Heart right ventricle (tissue), 16 donors: ENCODE data around the gene IMMP2L. TPM values are rescaled to one million over a fixed set of nuclear protein-coding genes. Genes with fewer than 3 reads are reported as not detected.

Experiments
- ATAC-seq, 8 donors: fragments of 200-7000 bp; cut with Tn5 transposase; one replicate each; pipeline ENCODE4 v1.9.1; 2020; ENCODE audit warnings: mild to moderate bottlenecking in 8 of 8, moderate library complexity in 8 of 8, moderate number of reproducible peaks in 1 of 8
- DNase-seq, 2 donors: peaks; one replicate each; pipeline ENCODE4 v3.0.0-alpha.2; 2020
- H3K27ac ChIP-seq, 10 donors: fragments of 200-600 bp; sonication (generic) in 2 of 10; one replicate each; pipeline versions ENCODE4 v1.5.0 to v1.8.0; 2020 to 2022; ENCODE audit warnings: mild to moderate bottlenecking in 3 of 10
- H3K27me3 ChIP-seq, 7 donors: fragments of 200-600 bp; one replicate each; pipeline ENCODE4 v1.8.0; 2021 to 2022; ENCODE audit warnings: mild to moderate bottlenecking in 2 of 7
- H3K36me3 ChIP-seq, 9 donors: fragments of 200-600 bp; sonication (generic) in 1 of 9; one replicate each; pipeline versions ENCODE4 v1.5.0 to v1.8.0; 2020 to 2022; ENCODE audit warnings: mild to moderate bottlenecking in 2 of 9
- H3K4me1 ChIP-seq, 9 donors: fragments of 200-600 bp; sonication (generic) in 1 of 9; one replicate each; pipeline versions ENCODE4 v1.5.0 to v1.8.0; 2020 to 2022; ENCODE audit warnings: mild to moderate bottlenecking in 4 of 9
- H3K4me3 ChIP-seq, 10 donors: fragments of 200-600 bp; sonication (generic) in 2 of 10; one replicate each; pipeline versions ENCODE4 v1.5.0 to v1.8.0; 2020 to 2022; ENCODE audit warnings: mild to moderate bottlenecking in 7 of 10, moderate library complexity in 2 of 10
- H3K9me3 ChIP-seq, 11 donors: fragments of 200-600 bp in 10 of 11; sonication (generic) in 2 of 11; one replicate each; pipeline versions ENCODE4 v1.5.0 to v1.8.0; 2013 to 2022; ENCODE audit warnings: mild to moderate bottlenecking in 2 of 11, control low read depth in 1 of 11, moderate library complexity in 1 of 11
- whole genome bisulfite sequencing, 2 donors: extraction: QIAGEN DNeasy Blood & Tissue Kit; methylation state at CpG; one replicate each; pipeline ENCODE4 v1.1.7; 2013; ENCODE audit warnings: inconsistent platforms in 1 of 2; 5-methylcytosine and 5-hydroxymethylcytosine counted together
- intact Hi-C, 10 donors: fragments of 100-400 bp; cut with DNase I; formaldehyde crosslinking; loops; one replicate each; pipeline versions ENCODE4 v1.11.1 to v1.14.2; 2022
- polyA plus RNA-seq, 2 donors: library from polyadenylated mRNA; stranded (reverse); fragments of 200-250 nt; gene quantifications; one replicate each; pipeline ENCODE4 v1.2.3, GENCODE V29; 2013
- total RNA-seq, 10 donors: library from RNA; stranded (reverse); fragmentation: NEBNext Ultra II Directional in 3 of 10; extraction: Animal tissue kit (Norgen Biotek cat#: 25700) in 3 of 10; gene quantifications; one replicate each; pipeline versions ENCODE4 v1.2.1 to v1.2.4, GENCODE V29; 2021 to 2023
- TF ChIP-seq, protein P1 (sequence below), 9 donors: fragments of 200-600 bp; sonication (generic) in 2 of 9; IDR thresholded peaks; one replicate each; pipeline versions ENCODE4 v1.5.0 to v1.8.0; 2021 to 2022; ENCODE audit warnings: antibody characterized with exemption in 9 of 9, mild to moderate bottlenecking in 5 of 9, moderate library complexity in 1 of 9
- donor health status: Arrhythmogenic right ventricular cardiomyopathy.
- donor health status: ischemic (EF 13 %, LVEDD 7.1; RV severe dilation, severe dysfunction).
- donor health status: healthy with polysubstance abuse.
- donor health status: DM: no; HTN: yes; CAD: no.
- donor health status: DM: no; HTN: no; CAD: no.
- donor health status: ischemic (EF 25% LVEDD 6.9; RV normal size, moderate dysfunction).
- donor health status: ischemic (EF 25% LVEDD 5.7; RV mildly dilated, moderate dysfunction).
- donor health status: healthy.
- donor health status: DM: yes; HTN: yes; CAD: no.
- donor health status: Ischemic cardiomyopathy.
- donor health status: ischemic (EF 35%, LVEDD 5.7; RV mildly dilated, moderate dysfunction).
- donor health status: nonischemic (EF 11% LVEDD 7.7; RV severe dilation, severe dysfunction).
- donor health status: DM: yes; HTN: yes; CAD: no.
- donor health status: PGD.
- donor health status: ischemic (EF 29% LVEDD 5.4; RV normal size, mild dysfunction).
- donor health status: nonischemic (EF 23%, LVEDD 6.1; RV moderate dilation, normal function).

IMMP2L gene
- total and polyA plus RNA-seq, 12 donors, result 4.3 to 20.8 (median 17.3) TPM

DNA sequence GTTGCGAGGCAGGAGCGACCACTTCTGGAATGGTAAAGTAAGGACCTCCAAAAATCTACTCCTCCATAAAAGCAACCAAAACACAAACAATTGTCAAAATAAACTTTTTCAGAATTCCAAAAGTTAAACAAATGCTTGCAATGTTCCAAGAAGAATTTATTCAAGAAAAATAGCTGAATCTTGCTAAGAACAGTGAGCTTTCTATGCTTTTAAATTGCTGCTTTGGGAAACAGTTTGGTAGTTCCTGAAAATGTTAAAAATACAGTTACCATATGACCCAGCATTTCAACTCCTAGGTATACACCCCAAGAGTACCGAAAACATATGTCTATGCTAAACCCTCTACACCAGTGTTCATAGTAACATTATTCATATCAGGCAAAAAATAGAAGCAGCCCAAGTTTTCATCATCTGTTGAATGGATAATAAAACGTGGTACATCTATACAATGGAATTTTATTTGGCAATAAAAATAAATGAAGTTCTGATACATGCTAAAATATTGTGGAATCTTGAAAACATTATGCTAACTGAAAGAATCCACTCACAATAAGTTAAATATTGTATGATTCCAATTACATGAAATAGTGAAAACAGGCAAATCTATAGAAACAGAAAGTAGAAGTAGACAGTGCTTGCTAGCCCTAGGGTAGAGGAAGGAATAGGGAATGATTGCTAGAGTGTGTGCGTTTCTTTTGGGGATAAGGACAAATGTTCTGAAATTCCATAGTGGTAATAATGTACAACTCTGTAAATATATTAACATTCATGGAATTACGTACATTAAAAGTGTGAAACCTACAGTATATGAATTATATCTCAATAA lies 414.4 kb downstream of the IMMP2L start:
- ATAC-seq, result no peak

GRCh38 chr7:111146136-111146535 lies 416.2 kb downstream of the IMMP2L start:
- TF ChIP-seq, protein P1, sequence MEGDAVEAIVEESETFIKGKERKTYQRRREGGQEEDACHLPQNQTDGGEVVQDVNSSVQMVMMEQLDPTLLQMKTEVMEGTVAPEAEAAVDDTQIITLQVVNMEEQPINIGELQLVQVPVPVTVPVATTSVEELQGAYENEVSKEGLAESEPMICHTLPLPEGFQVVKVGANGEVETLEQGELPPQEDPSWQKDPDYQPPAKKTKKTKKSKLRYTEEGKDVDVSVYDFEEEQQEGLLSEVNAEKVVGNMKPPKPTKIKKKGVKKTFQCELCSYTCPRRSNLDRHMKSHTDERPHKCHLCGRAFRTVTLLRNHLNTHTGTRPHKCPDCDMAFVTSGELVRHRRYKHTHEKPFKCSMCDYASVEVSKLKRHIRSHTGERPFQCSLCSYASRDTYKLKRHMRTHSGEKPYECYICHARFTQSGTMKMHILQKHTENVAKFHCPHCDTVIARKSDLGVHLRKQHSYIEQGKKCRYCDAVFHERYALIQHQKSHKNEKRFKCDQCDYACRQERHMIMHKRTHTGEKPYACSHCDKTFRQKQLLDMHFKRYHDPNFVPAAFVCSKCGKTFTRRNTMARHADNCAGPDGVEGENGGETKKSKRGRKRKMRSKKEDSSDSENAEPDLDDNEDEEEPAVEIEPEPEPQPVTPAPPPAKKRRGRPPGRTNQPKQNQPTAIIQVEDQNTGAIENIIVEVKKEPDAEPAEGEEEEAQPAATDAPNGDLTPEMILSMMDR (IDR thresholded peaks at IDR 0.05), result no peak
- Histone ChIP-seq H3K9me3 (no peaks in the 10 kb centered on the region), H3K4me1 (peaks cover 0 to 5% (median 0%) of the 10 kb centered on the region in 9 donors), H3K27me3 (no peaks in the 10 kb centered on the region), H3K27ac (no peak overlapping the region), H3K36me3 (no peaks in the 10 kb centered on the region), H3K4me3 (no peak overlapping the region)
- ATAC-seq, result no peak
- intact Hi-C loops, result loop anchor here in 1 of 10 donors (10.0 kb wide), 1 partner anchor 1639 kb away; no protein-coding TSS in a partner anchor
- DNase-seq, result no peak

More for the DNA sequence above, 414.4 kb downstream of the IMMP2L start:
- Histone ChIP-seq H3K4me3 (no peak overlapping the region), H3K27ac (no peak overlapping the region), H3K9me3 (no peaks in the 10 kb centered on the region), H3K4me1 (peaks cover 0 to 5% (median 0%) of the 10 kb centered on the region in 9 donors), H3K36me3 (no peaks in the 10 kb centered on the region), H3K27me3 (no peaks in the 10 kb centered on the region)
- DNase-seq, result no peak
- WGBS, 2 donors, result 93 to 97% methylated on average over 6 of the region's 6 CpGs
- intact Hi-C loops, result loop anchor here in 1 of 10 donors (10.0 kb wide), 1 partner anchor 1637 kb away; no protein-coding TSS in a partner anchor
- TF ChIP-seq, protein P1 (IDR thresholded peaks at IDR 0.05), result no peak

DNA sequence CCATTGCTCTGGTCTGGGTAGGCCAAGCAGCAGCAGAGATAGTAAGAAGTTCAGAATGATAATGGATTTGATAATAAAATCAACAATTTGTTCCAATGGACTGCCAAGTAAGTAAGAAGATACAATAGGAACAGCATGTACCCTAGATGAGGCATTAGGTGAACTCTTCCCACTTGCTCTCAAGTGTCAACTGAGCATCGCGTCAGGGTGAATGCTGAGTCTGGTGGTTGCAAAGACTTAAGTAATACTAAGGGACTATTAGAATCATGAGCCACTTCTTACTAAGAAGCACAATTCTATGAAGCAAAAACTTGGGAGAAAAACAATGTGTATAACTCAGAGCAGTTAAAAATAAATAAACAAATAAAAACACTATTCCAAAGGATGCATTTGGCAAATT lies 416.8 kb downstream of the IMMP2L start:
- DNase-seq (no peak), ATAC-seq (no peak)
- no peaks in the 10 kb centered on the region for H3K9me3 ChIP-seq
- H3K27me3 ChIP-seq, result no peaks in the 10 kb centered on the region
- H3K4me1 ChIP-seq, result peaks cover 0 to 5% (median 0%) of the 10 kb centered on the region in 9 donors
- intact Hi-C loops, result loop anchor here in 1 of 10 donors (10.0 kb wide), 1 partner anchor 1639 kb away; no protein-coding TSS in a partner anchor
- TF ChIP-seq, protein P1 (IDR thresholded peaks at IDR 0.05), result no peak
- no peak overlapping the region for H3K27ac ChIP-seq
- H3K36me3 ChIP-seq, result no peaks in the 10 kb centered on the region
- 92 to 100% methylated on average over 2 of the region's 2 CpGs for WGBS, 2 donors
- no peak overlapping the region for H3K4me3 ChIP-seq

DNA sequence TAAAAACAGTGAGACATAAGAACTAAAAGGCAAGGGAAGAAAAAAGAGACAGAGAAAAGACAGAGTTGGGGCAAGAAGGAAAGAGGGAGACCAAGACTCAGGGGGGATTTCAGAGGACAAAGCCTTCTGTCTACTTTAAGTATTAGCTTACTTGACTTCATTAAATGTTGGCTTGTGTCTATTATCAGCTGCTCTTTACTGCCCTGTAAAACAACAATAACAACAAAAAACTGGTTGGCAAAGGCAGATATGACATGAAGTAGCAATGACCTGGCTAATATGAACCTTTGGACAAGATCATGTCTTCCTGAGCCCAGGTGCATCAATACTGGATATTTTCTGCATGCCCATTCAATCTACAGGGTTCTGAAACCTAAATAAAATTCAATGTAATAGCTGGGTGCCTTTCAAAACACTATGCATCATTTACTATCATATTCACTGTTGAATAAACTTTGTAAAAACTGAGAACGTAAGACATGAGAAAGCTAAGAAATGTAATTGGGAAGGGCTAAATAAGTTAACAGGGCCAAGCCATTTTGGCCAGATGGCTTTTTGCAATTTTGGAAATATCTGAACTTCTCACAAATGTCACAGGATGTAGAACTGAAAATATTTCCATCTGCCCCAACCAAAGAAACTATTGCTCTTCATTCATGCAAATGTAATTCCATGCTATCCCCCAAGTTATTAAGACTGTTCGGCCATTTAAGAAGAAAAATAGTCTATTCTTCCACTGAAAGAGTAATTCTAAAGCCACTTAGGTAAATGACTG lies 422.0 kb downstream of the IMMP2L start:
- Histone ChIP-seq H3K4me1 (peaks cover 0 to 25% (median 17%) of the 10 kb centered on the region in 9 donors), H3K27me3 (no peaks in the 10 kb centered on the region), H3K4me3 (no peak overlapping the region), H3K27ac (peak overlapping the region in 3 of 10 donors; percentile 18 to 41 (median 32)), H3K9me3 (no peaks in the 10 kb centered on the region), H3K36me3 (no peaks in the 10 kb centered on the region)
- WGBS, 2 donors, result 86 to 88% methylated on average over 2 of the region's 2 CpGs
- DNase-seq (no peak), ATAC-seq (no peak)
- TF ChIP-seq, protein P1 (IDR thresholded peaks at IDR 0.05), result no peak
- intact Hi-C loops, result loop anchor here in 1 of 10 donors (10.0 kb wide), 1 partner anchor 1645 kb away; no protein-coding TSS in a partner anchor
